Measurements from ENCODE around the gene PIEZO1. TPM values are rescaled to one million over a fixed set of nuclear protein-coding genes. Genes with fewer than 3 reads are reported as not detected.

PIEZO1 gene
- total RNA-seq, 1 experiment from 2014 or later, result 224 TPM

DNA sequence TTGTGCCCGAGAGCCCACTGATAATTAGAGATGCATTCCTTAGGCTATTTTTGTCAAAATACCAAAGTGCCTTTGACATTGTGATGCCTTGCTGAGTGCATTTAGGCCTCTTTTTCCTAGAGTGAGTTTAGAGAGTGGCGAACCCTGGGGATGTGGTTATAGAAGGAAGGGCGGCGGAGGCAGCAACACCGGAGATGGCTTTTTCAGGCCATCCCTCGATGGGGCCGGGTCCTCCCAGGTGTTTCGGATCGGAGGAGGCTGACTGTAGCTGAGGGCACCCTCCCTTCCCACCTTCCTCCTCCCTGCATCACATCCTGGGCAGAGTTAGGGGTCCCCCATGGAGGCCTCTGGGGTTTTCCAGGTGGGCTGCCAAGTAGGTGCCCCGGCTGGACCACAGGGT lies 92.2 kb downstream of the PIEZO1 start:
- POLR2A ChIA-PET, result no interaction called here
- Histone ChIP-seq H3K4me2 (ENCODE audit: low read length) (no peak overlapping the region), H3K9me3 (ENCODE audit: control insufficient read depth in 1 of 2, insufficient read depth in 1 of 2, low read depth in 1 of 2, low read length in 2 of 2) (no peaks in the 10 kb centered on the region), H3K9me2 (ENCODE audit: insufficient read depth) (no peaks in the 10 kb centered on the region), H2AFZ (ENCODE audit: low read depth, low read length, poor library complexity, severe bottlenecking) (no peak overlapping the region), H4K20me1 (ENCODE audit: insufficient read depth) (no peaks in the 10 kb centered on the region), H3K36me3 (ENCODE audit: control insufficient read depth in 1 of 2, insufficient read depth in 2 of 2, low read length in 2 of 2) (no peaks in the 10 kb centered on the region), H3K4me3 (replicated peaks in 1 of 2; ENCODE audit: low read depth in 1 of 2, low read length in 2 of 2) (no peak overlapping the region), H3K9ac (ENCODE audit: low read length) (no peak overlapping the region), H3K79me2 (ENCODE audit: insufficient read depth, low read length) (no peaks in the 10 kb centered on the region), H3K4me1 (ENCODE audit: control insufficient read depth in 1 of 2, insufficient read depth in 2 of 2, low read length in 2 of 2) (peaks cover 7% of the 10 kb centered on the region in 2 experiments), H3K27ac (ENCODE audit: low read depth, low read length) (no peak overlapping the region), H3K27me3 (ENCODE audit: insufficient read depth, low read length) (no peaks in the 10 kb centered on the region)
- TF ChIP-seq EGR1 (IDR thresholded peaks at IDR 0.05; ENCODE audit: low read depth) (no peak), YY1 (IDR thresholded peaks at IDR 0.05; ENCODE audit: extremely low read depth, insufficient replicate concordance, low read depth, low read length) (no peak), CEBPB (IDR thresholded peaks at IDR 0.05; ENCODE audit: low read depth) (no peak), SRF (IDR thresholded peaks at IDR 0.05; ENCODE audit: low read depth) (no peak), ZNF274 (IDR thresholded peaks at IDR 0.05; ENCODE audit: low read depth, low read length) (no peak), FOSL1 (IDR thresholded peaks at IDR 0.05; ENCODE audit: low read depth) (no peak), ELF1 (IDR thresholded peaks at IDR 0.05; ENCODE audit: borderline replicate concordance, low read depth) (no peak), SIN3A (IDR thresholded peaks at IDR 0.05; ENCODE audit: low read depth) (no peak), ZFX (IDR thresholded peaks at IDR 0.05) (no peak), CBX3 (IDR thresholded peaks at IDR 0.05; ENCODE audit: low read depth) (no peak)
- TF ChIP-seq, protein P1, sequence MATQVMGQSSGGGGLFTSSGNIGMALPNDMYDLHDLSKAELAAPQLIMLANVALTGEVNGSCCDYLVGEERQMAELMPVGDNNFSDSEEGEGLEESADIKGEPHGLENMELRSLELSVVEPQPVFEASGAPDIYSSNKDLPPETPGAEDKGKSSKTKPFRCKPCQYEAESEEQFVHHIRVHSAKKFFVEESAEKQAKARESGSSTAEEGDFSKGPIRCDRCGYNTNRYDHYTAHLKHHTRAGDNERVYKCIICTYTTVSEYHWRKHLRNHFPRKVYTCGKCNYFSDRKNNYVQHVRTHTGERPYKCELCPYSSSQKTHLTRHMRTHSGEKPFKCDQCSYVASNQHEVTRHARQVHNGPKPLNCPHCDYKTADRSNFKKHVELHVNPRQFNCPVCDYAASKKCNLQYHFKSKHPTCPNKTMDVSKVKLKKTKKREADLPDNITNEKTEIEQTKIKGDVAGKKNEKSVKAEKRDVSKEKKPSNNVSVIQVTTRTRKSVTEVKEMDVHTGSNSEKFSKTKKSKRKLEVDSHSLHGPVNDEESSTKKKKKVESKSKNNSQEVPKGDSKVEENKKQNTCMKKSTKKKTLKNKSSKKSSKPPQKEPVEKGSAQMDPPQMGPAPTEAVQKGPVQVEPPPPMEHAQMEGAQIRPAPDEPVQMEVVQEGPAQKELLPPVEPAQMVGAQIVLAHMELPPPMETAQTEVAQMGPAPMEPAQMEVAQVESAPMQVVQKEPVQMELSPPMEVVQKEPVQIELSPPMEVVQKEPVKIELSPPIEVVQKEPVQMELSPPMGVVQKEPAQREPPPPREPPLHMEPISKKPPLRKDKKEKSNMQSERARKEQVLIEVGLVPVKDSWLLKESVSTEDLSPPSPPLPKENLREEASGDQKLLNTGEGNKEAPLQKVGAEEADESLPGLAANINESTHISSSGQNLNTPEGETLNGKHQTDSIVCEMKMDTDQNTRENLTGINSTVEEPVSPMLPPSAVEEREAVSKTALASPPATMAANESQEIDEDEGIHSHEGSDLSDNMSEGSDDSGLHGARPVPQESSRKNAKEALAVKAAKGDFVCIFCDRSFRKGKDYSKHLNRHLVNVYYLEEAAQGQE (IDR thresholded peaks at IDR 0.05; ENCODE audit: low read depth), result no peak
- TF ChIP-seq, protein P2, sequence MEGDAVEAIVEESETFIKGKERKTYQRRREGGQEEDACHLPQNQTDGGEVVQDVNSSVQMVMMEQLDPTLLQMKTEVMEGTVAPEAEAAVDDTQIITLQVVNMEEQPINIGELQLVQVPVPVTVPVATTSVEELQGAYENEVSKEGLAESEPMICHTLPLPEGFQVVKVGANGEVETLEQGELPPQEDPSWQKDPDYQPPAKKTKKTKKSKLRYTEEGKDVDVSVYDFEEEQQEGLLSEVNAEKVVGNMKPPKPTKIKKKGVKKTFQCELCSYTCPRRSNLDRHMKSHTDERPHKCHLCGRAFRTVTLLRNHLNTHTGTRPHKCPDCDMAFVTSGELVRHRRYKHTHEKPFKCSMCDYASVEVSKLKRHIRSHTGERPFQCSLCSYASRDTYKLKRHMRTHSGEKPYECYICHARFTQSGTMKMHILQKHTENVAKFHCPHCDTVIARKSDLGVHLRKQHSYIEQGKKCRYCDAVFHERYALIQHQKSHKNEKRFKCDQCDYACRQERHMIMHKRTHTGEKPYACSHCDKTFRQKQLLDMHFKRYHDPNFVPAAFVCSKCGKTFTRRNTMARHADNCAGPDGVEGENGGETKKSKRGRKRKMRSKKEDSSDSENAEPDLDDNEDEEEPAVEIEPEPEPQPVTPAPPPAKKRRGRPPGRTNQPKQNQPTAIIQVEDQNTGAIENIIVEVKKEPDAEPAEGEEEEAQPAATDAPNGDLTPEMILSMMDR (IDR thresholded peaks at IDR 0.05 in 2 of 3, conservative IDR thresholded peaks at IDR 0.05 in 1 of 3; ENCODE audit: borderline replicate concordance in 1 of 3, insufficient read depth in 1 of 3, low read depth in 2 of 3, low read length in 2 of 3), result no peak
- BruUV-seq (replicated peaks), result no TSS peak
- ATAC-seq (no peak), DNase-seq (ENCODE audit: low read depth, low spot score) (no peak)
- intact Hi-C loops (cut with micrococcal nuclease), result no loop called here
- RAD21 ChIA-PET (ENCODE audit: low non-redundant PET in 1 of 2, low total read pairs in 2 of 2, uncharacterized antibody in 2 of 2, unreplicated experiment in 2 of 2), result no interaction called here
- CTCF ChIA-PET, result no interaction called here

Measured in HCT116 (cell line).